Mesodermal cell (in vitro differentiated cells): ENCODE measurements around the gene PDE3A.

Experiments
- H3K27ac ChIP-seq: 2 replicates; pipeline ENCODE4 v1.7.0; 2013; ENCODE audit warnings: mild to moderate bottlenecking, low read depth, low read length, moderate library complexity; ENCODE audit not compliant: severe bottlenecking
- H3K36me3 ChIP-seq: 2 replicates; pipeline ENCODE4 v1.7.1; 2013; ENCODE audit warnings: mild to moderate bottlenecking, low read length, moderate library complexity; ENCODE audit not compliant: control insufficient read depth, insufficient read depth
- H3K4me1 ChIP-seq: one replicate; pipeline ENCODE4 v1.7.1; 2013; ENCODE audit warnings: mild to moderate bottlenecking, low read length; ENCODE audit not compliant: insufficient read depth, control insufficient read depth, poor library complexity, severe bottlenecking
- H3K4me3 ChIP-seq: 2 replicates; pipeline ENCODE4 v1.7.0; 2013; ENCODE audit warnings: low read length, control low read depth, mild to moderate bottlenecking; ENCODE audit not compliant: insufficient read depth, poor library complexity, severe bottlenecking; ENCODE audit errors: extremely low read depth
- H3K9me3 ChIP-seq: 2 replicates; pipeline ENCODE4 v1.7.1; 2013; ENCODE audit warnings: mild to moderate bottlenecking, low read length, moderate library complexity; ENCODE audit not compliant: control insufficient read depth
- WGBS, 2 experiments: methylation state at CpG; one replicate each; pipeline ENCODE4 v1.1.5; 2013; ENCODE audit warnings: missing lambda C conversion rate in 2 of 2; ENCODE audit not compliant: insufficient coverage in 2 of 2; 5-methylcytosine and 5-hydroxymethylcytosine counted together

Gene PDE3A

GRCh38 chr12:20491290-20491689 is 123.0 kb downstream of the PDE3A start:
- no peak overlapping the region for H3K4me3 ChIP-seq
- no peaks in the 10 kb centered on the region for H3K36me3 ChIP-seq
- H3K27ac ChIP-seq: no peak overlapping the region
- H3K9me3 ChIP-seq: no peaks in the 10 kb centered on the region
- no peaks in the 10 kb centered on the region for H3K4me1 ChIP-seq
- WGBS, 2 experiments: 50% methylated on average over 2 of the region's 5 CpGs

DNA sequence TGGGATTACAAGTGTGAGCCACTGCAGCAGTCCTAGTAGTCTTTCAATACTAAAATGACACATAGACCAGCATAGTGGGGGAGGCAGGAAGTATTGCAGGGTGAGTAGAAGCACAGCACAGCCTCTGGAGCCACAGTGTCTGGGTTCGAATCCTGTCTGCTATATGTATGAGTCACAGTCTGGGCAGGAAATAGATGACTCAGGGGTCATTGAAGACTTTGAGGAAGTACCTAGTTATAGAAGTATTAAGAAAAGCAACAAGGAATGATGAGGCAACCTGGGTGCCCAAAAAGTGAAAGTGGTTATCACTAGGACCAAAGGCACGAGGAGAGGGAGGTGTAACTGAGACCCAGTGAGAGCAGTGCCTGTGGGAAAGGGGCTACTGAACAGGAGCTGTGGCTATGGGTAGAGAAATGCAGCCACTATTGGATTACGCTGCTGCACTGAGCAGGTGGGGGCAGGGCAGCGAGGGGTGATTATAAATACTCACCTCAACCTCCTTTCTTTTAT is 124.0 kb downstream of the PDE3A start:
- Histone ChIP-seq H3K4me1 (no peaks in the 10 kb centered on the region), H3K9me3 (no peaks in the 10 kb centered on the region), H3K4me3 (no peak overlapping the region), H3K27ac (no peak overlapping the region), H3K36me3 (no peaks in the 10 kb centered on the region)
- 85 to 88% methylated on average over 2 of the region's 4 CpGs for WGBS, 2 experiments

DNA sequence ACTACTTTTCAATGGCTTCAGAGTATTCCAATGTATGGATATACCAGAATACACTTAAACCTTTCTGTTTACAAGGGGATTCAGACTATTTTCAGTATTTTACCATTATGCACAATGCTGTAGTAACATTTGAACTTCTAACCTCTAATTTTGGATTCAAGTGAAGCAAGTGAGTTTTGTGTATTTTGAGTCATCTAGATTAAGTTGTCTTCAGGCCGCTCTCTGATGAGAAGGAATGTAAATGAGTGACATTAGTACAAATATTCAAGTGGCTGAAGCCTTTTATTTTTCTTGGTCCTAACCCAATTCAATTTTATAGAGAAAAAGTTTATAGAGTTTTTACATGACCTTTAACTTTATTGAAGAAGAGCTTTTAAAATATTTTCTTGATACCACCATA is 125.6 kb downstream of the PDE3A start:
- no peaks in the 10 kb centered on the region for H3K9me3 ChIP-seq
- H3K4me3 ChIP-seq: no peak overlapping the region
- H3K4me1 ChIP-seq: no peaks in the 10 kb centered on the region
- whole genome bisulfite sequencing, 2 experiments: no CpG with 5 or more reads among the region's 1 CpG
- H3K36me3 ChIP-seq: no peaks in the 10 kb centered on the region
- no peak overlapping the region for H3K27ac ChIP-seq

- no CpG with 5 or more reads among the region's 2 CpGs for WGBS, 2 experiments
- Histone ChIP-seq H3K4me1 (no peaks in the 10 kb centered on the region), H3K4me3 (no peak overlapping the region), H3K27ac (no peak overlapping the region), H3K36me3 (no peaks in the 10 kb centered on the region), H3K9me3 (no peaks in the 10 kb centered on the region)
Observed at GRCh38 chr12:20494851-20495250, 126.5 kb downstream of the PDE3A start.

DNA sequence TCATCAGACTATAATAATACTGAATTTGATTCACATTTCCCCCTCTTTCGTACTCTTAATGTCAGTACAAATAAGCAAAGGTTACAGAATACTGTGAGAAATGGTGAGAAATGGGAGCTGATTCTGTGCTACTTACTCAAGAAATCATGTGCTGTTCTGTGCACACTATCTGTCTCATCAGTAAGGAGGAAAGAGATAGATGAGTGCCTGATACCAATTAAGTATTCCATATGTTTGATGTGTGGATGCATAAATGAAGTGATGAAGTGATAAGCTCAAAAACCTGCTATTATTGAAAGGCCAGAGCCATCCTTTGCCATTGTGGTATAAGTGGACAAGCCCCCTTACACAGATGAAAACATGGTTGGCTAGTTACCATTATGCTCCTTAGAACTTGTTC is 127.7 kb downstream of the PDE3A start:
- no CpG with 5 or more reads among the region's 1 CpG for WGBS, 2 experiments
- Histone ChIP-seq H3K36me3 (no peaks in the 10 kb centered on the region), H3K4me3 (no peak overlapping the region), H3K4me1 (no peaks in the 10 kb centered on the region), H3K9me3 (no peaks in the 10 kb centered on the region), H3K27ac (no peak overlapping the region)

DNA sequence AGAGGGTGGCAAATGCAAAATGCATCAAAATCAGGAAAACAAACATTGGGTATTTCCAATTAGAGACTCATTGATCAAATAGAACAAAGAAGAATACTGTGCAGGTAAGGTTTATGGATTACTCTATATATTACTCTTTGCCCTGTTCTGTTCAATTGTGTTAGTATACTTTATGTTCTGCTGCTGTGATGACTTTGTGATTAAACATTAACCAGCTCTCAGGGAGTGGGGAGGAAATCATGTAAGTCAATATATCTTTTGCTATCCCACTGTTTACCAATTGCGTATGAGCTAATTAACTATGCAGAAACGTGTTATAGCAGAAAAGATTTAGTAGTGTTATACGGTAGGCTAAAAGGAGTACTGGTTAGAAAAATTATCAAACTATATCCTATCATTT is 129.4 kb downstream of the PDE3A start:
- no CpG with 5 or more reads among the region's 3 CpGs for WGBS, 2 experiments
- H3K36me3 ChIP-seq: no peaks in the 10 kb centered on the region
- H3K27ac ChIP-seq: no peak overlapping the region
- H3K4me1 ChIP-seq: no peaks in the 10 kb centered on the region
- no peaks in the 10 kb centered on the region for H3K9me3 ChIP-seq
- no peak overlapping the region for H3K4me3 ChIP-seq

GRCh38 chr12:20501958-20502357 is 133.6 kb downstream of the PDE3A start:
- no peaks in the 10 kb centered on the region for H3K9me3 ChIP-seq
- H3K4me1 ChIP-seq: no peaks in the 10 kb centered on the region
- no CpG with 5 or more reads among the region's 2 CpGs for WGBS, 2 experiments
- no peaks in the 10 kb centered on the region for H3K36me3 ChIP-seq
- no peak overlapping the region for H3K27ac ChIP-seq
- no peak overlapping the region for H3K4me3 ChIP-seq

DNA sequence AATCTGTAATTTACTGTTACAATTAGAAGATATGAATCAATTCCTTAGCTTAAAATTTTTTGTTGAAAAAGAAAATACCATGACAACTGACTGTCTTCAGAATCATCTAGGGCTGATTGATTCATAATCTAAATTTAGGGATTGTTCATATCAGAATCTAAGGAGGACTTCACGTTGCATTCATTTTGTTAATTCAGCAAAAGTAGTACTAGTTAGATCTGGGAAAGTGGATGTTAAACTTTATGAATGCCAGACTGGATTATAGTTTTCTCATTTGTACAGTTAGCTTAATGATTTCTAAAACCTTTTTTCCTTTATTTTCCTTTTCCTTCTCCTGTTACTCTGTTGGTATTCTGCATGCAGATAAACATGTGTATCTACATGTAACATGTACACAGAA is 135.5 kb downstream of the PDE3A start:
- Histone ChIP-seq H3K27ac (no peak overlapping the region), H3K36me3 (no peaks in the 10 kb centered on the region), H3K4me1 (no peaks in the 10 kb centered on the region), H3K4me3 (no peak overlapping the region), H3K9me3 (no peaks in the 10 kb centered on the region)
- no CpG with 5 or more reads among the region's 1 CpG for WGBS, 2 experiments

- Histone ChIP-seq H3K27ac (no peak overlapping the region), H3K4me3 (no peak overlapping the region), H3K9me3 (no peaks in the 10 kb centered on the region), H3K36me3 (no peaks in the 10 kb centered on the region), H3K4me1 (no peaks in the 10 kb centered on the region)
Observed at GRCh38 chr12:20505056-20505455, 136.7 kb downstream of the PDE3A start.

- Histone ChIP-seq H3K36me3 (no peaks in the 10 kb centered on the region), H3K27ac (no peak overlapping the region), H3K4me3 (no peak overlapping the region), H3K4me1 (no peaks in the 10 kb centered on the region), H3K9me3 (no peaks in the 10 kb centered on the region)
- no CpG with 5 or more reads among the region's 3 CpGs for WGBS, 2 experiments
Observed at GRCh38 chr12:20507056-20507455, 138.7 kb downstream of the PDE3A start.

GRCh38 chr12:20507711-20508110 is 139.4 kb downstream of the PDE3A start:
- Histone ChIP-seq H3K4me3 (no peak overlapping the region), H3K27ac (no peak overlapping the region), H3K36me3 (no peaks in the 10 kb centered on the region), H3K4me1 (no peaks in the 10 kb centered on the region), H3K9me3 (no peaks in the 10 kb centered on the region)
- WGBS, 2 experiments: 87 to 90% methylated on average over 4 of the region's 4 CpGs

- no peaks in the 10 kb centered on the region for H3K4me1 ChIP-seq
- H3K9me3 ChIP-seq: no peaks in the 10 kb centered on the region
- H3K27ac ChIP-seq: no peak overlapping the region
- no peaks in the 10 kb centered on the region for H3K36me3 ChIP-seq
- no peak overlapping the region for H3K4me3 ChIP-seq
- WGBS, 2 experiments: 90 to 100% methylated on average over 2 to 3 of the region's 4 CpGs
Observed at GRCh38 chr12:20508359-20508758, 140.0 kb downstream of the PDE3A start.
